ENCODE results near the gene OR51E2.

DNA sequence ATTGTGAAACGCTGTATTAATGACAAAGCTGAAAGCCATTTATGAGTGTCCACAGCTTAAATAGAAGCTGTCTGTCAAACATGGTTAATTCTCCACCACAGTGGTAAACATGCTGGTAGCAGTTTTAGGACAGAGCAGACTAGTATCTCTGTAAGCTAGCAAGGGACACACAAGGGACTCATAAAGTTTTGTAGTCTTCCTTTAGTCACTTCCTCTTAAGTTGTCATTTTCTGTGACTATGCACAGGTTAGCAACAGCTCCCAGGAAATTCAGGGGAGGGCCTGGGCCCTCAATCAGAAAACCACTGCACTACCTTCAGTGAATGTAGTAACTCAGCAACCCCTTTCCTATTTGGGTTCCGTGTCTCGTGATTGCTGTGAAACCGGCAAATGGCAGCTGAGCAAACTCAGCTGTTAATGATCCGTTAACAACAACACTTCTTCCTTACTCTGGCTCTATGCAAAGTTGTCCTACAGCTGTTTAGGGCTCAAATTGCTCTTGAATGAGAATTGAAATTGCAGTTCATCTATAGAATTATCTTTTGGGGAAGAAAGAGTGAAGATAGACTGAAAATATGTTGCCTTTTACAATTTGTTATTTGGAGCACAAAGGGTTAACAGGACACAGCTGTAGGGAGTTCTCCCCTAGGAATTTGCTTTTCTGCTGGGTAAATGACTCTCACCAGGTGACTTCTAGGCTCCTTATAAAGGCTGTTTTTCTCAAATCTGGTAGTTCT, 6.6 kb upstream of the OR51E2 start, which contains the start of gene MMP26:
- TF ChIP-seq POLR2AphosphoS5 (IDR thresholded peaks at IDR 0.05) (no peak), POLR2A (IDR thresholded peaks at IDR 0.05) (no peak)

Measured in sigmoid colon (tissue), 4 donors.